HG03439 (cell line): Measurements from ENCODE around the gene ABHD10.
"Not testable (repeated sequence)": the region's sequence is repeated elsewhere in the genome, so short reads cannot be mapped to it uniquely, and the experiment has no call there.

Source experiments
- ATAC-seq: cut with Tn5 transposase; IDR thresholded peaks from one replicate; pipeline ENCODE4 v1.9.1; 2021; ENCODE audit warnings: mild to moderate bottlenecking, moderate library complexity; ENCODE audit not compliant: unreplicated experiment

The ABHD10 gene

DNA sequence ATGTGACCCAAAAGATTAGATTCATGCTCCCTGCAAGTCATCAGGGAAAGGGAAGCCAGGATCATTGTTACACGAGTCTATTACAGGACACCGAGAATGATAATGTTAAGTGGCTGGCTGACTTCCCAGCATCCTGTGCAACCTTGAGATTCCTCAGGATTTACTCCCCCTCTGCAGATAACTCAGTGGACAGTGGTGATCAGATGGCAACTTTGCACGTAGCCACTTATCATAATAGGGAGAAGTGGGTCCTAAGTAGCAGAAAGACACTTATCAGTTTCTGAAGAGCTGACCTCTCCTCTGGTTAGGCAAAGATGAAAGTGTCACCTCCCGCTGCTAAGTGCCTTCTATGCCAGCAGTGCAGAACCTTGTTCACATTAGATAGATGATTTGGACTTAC, 49.0 kb downstream of the ABHD10 start:
- no peak for ATAC-seq

DNA sequence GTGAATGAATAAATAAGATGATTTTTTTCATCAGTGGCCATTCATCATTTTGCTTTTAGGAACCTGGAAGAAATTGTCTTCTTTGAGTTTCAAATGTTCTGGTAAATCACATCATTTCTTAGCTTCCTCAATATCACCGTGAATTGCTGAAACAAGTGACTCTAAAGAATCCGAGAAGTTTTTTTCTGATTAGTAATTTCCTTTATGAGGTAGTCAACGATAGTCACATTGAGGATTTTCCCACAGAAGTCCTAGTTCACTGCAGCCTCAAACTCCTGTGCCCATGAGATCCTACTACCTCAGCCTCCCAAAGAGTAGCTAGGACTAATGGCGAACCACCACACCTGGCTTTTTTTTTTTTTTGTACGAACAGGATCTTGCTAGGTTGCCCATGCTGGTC, 52.1 kb downstream of the ABHD10 start:
- no peak for ATAC-seq

DNA sequence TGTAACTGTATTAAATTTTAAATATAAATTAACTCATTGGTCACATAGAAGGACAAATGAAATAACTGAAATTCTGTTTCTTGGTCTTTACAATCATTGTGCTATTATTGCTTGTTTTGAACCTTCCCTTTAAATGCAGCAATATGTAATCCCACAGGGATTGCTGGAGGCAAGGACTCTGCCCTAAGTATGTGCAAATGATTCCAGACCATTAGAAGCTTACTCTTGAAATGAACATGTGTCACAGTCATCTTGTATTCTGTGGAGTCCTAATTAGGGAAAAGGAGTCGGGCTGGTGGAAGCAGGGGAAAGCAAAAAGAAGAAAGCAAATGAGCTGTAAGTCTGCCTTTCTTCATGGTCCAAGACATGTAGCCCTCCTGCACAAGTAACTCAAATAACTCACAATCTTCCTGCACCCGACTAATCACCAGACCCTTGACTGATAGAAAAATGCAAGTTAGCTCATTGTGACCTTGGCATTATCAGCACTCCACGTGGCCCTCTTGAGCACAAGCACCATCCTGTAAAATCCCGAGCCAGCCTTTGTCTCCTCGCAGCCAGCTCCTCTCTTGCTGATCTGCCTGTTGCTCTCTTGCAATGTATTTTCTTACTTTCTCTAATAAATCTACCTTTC, 53.4 kb downstream of the ABHD10 start:
- no peak for ATAC-seq

DNA sequence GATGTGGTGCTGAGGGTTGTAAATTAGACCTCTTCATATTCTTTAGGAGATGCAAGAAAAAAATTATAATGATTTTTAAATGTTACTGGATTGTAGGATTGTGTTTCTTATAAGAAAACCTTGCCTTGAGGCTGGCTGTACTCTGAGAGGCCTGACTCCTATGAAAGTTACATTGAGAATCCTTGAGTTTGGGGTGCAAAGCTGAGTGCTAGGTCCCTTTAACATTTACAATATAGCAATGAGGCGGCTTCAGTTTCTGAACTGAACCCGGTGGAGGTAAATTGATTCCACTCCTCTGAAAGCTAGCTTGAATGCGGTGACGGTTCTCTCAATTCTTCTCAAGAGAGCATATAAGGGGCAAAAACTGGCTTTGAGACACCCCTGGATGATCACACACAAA, 55.6 kb downstream of the ABHD10 start, which contains the start of gene TMPRSS7:
TSS of gene TMPRSS7 (plus strand) at position 301 of the 400 bp plus-strand sequence. CDS start 110 bp downstream, outside the sequence.
- ATAC-seq: no peak

DNA sequence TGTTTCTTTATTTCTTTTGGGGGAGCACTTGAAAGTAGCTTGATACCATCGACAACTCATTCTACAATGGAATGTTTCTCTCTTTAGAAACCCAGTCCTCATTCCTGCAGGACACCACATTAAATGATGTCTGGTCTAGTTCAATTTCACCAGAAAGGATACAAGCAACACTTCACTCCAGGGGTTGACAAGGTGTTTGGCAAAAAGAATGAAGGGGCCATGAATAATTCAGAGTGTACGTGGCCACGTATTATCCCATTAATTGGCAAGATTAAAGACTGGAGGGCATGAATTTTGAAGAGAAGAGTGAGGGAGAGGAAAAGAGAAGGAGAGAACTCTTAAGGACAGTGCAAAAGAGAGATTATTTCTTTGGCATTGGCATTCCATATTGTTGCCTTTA, 56.4 kb downstream of the ABHD10 start:
- no peak for ATAC-seq

DNA sequence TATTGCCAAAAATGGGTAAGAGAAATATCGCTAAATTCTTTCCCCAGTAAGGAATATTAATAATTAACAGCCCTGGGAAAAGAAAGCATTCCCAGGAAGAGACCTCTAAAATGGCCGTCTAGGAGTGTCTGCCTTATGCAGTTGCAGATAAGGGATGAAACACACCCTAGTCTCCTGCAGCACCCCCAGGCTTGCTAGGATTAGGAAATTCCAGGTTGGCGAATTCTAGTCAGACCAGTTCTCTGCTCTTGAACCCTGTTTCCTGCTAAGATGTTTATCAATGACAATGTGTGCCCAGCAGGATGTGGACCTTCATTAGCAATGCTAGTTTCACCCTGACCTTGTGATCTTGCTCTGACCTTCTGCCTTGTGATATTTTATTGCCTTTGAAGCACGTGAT, 58.4 kb downstream of the ABHD10 start:
- ATAC-seq: not testable (repeated sequence)

DNA sequence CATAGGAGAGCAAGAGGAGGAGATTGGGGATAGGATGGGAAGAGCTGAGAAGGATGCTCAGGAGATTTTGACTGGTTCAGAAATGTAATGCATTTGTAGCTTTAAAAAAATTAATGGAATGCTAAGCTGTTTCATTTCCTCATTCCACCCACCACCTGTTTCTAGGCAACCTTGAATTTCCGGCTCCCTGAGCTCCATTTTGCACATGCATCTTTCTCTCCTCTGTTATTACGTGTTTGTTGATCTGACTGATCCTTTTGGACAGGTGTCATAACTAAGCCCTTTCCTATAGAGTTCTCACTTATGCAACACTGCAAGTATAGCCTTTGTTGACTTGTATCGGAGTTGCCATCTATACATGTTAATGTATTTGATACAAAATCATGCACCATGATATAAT, 60.0 kb downstream of the ABHD10 start:
- ATAC-seq: no peak

DNA sequence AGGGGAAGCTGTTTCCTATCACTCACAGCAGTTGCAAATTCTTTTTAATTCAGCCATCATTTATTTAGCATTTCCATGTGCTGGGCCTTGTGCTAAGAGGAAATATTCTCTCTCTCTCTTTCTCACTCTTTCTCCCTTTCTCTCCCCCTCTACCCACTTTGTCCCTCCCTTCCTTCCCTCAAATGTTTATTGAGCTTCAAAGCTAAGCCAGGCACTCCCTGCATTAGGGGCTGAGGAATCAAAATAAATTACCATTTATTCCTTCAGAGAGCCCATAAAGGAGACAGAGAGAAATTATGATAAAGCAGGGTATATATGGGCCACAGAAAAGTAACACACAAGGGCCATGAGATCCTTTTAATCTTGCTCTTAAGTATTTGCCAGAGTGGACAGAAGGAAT, 62.5 kb downstream of the ABHD10 start:
- ATAC-seq: no peak

DNA sequence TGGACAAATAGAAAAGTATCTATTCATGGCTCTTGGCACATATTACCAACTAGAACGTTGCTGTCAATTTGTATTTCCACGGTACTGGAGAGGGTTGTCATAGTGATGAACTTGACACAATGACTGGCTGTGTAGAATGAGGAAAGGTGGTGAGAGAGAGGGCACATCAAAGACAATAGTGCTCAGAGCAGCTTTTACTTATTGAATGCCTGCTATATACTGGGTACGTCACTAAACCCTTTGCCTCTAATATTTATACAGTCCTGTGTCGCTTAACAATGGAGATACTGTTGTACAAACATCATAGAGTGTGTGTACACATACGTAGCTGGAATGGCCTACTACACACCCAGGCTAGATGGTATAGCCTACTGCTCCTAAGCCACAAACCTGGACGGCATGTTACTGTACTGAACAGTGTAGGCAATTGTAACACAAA, 64.0 kb downstream of the ABHD10 start:
- ATAC-seq: no peak
